HCEC 1CT (cell line): Measurements from ENCODE around the gene PLEKHH3.
"Not testable (repeated sequence)": the region's sequence is repeated elsewhere in the genome, so short reads cannot be mapped to it uniquely, and the experiment has no call there.

Experiments
- DNase-seq: peaks from one replicate; pipeline ENCODE4 v3.0.0-alpha.2; 2017

PLEKHH3 gene

GRCh38 chr17:42669977-42670788 is 6.6 kb downstream of the PLEKHH3 start:
- DNase-seq: no peak

- no peak for DNase-seq
These were observed 7.2 kb downstream of the PLEKHH3 start for GRCh38 chr17:42669705-42669976.

GRCh38 chr17:42667088-42667951 is 9.5 kb downstream of the PLEKHH3 start:
- DNase-seq: peak; percentile 75

- DNase-seq: not testable (repeated sequence)
These were observed 10.7 kb downstream of the PLEKHH3 start for GRCh38 chr17:42666126-42666525.

- DNase-seq: no peak
These were observed 11.2 kb downstream of the PLEKHH3 start for GRCh38 chr17:42665581-42666001.

- DNase-seq: peak; percentile 82
These were observed 16.0 kb downstream of the PLEKHH3 start for GRCh38 chr17:42660692-42661345.

GRCh38 chr17:42659932-42660274 is 16.9 kb downstream of the PLEKHH3 start:
- not testable (repeated sequence) for DNase-seq

- peak; percentile 85 for DNase-seq
These were observed 17.5 kb downstream of the PLEKHH3 start, which contains the start of gene TUBG2 for GRCh38 chr17:42659079-42659931. TSS of gene TUBG2 (plus strand) at chr17:42659284. CDS start at chr17:42659504, 220 bp downstream.

GRCh38 chr17:42657824-42658588 is 18.8 kb downstream of the PLEKHH3 start:
- no peak for DNase-seq

- peak; percentile 83 for DNase-seq
These were observed 21.3 kb downstream of the PLEKHH3 start for GRCh38 chr17:42655528-42655927.

- peak; percentile 35 for DNase-seq
These were observed 23.3 kb downstream of the PLEKHH3 start for GRCh38 chr17:42653179-42654124.

- no peak for DNase-seq
These were observed 25.4 kb downstream of the PLEKHH3 start for GRCh38 chr17:42651392-42651791.

GRCh38 chr17:42647778-42648177 is 29.0 kb downstream of the PLEKHH3 start:
- DNase-seq: no peak

GRCh38 chr17:42642336-42642735 is 34.5 kb downstream of the PLEKHH3 start:
- DNase-seq: no peak

GRCh38 chr17:42640121-42640520 is 36.7 kb downstream of the PLEKHH3 start:
- DNase-seq: no peak

- DNase-seq: no peak
These were observed 37.2 kb downstream of the PLEKHH3 start for GRCh38 chr17:42639525-42640113.

GRCh38 chr17:42632949-42633444 is 43.8 kb downstream of the PLEKHH3 start:
- DNase-seq: no peak

- DNase-seq: peak; percentile 7
These were observed 47.3 kb downstream of the PLEKHH3 start for GRCh38 chr17:42629411-42630009.

- DNase-seq: not testable (repeated sequence)
These were observed 49.6 kb downstream of the PLEKHH3 start for GRCh38 chr17:42627032-42627764.
